LoVo (cell line): ENCODE measurements around the gene PTPN1.
"Not testable (repeated sequence)": the region's sequence is repeated elsewhere in the genome, so short reads cannot be mapped to it uniquely, and the experiment has no call there.

Experiments
- DNase-seq: peaks from one replicate; pipeline ENCODE4 v3.0.0-alpha.2; 2016; ENCODE audit warnings: low spot score

PTPN1 gene

DNA sequence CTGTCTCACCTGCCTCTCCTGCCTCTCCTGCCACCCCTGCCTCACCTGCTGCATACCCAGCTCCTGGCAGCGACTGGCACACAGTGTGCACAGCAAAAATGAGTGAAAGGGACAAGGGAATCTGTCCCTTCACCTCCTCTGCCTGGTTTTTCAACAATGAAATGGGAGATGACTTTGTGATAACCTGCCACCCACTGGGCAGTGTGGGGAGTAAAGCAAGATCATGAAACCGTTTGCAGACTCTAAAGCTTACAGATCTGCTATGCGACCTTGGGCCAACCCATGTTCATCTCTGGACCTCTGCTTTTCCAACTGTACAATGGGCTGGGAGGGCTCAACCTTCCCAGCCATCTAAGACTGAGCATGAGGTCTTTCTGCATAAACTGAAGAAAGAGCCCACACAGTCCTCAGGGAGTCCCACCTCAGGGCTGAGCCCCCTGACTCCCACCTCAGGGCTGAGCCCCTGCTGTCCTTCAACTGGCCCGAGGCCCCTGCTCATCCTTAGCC, 100.1 kb downstream of the PTPN1 start:
- DNase-seq: no peak

DNA sequence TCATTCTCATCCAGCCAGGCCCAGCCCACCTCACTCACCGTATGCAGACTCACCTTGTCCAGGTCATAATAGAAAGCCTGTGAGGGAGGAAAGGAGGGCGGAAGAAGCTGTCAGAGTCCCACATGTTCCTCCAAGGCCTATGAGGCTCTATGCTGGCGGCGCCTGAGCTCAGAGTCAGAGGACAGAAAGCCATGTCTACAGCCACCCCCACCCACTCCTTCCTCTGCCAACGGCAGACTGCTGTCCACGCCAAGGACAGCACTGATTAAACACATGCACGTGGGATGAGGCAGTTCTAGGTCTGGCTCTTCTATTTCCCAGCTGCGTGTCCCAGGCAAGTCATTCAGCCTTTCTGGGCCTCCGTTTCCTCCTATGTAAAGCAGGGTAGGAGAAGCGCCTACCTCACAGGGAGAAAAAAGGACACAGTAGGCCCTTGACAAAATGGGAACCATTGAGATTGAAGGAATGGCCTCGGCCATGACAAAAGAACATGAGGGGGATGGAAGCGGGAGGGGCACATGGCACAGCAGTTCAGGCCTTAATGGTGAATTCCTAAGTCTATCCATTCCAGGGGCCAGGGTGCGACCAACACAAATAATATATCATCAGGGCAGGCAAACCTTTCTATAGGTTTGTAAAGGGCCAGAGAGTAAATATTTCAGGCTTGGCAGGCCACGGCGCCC, 101.1 kb downstream of the PTPN1 start:
- DNase-seq: no peak

- no peak for DNase-seq
Observed at GRCh38 chr20:50613438-50614169, 103.4 kb downstream of the PTPN1 start.

- no peak for DNase-seq
Observed at GRCh38 chr20:50615407-50615806, 105.2 kb downstream of the PTPN1 start.

GRCh38 chr20:50617022-50617421, 106.8 kb downstream of the PTPN1 start:
- no peak for DNase-seq

GRCh38 chr20:50618537-50618936, 108.4 kb downstream of the PTPN1 start:
- no peak for DNase-seq

GRCh38 chr20:50620459-50620858, 110.3 kb downstream of the PTPN1 start:
- DNase-seq: not testable (repeated sequence)

GRCh38 chr20:50621068-50621665, 111.0 kb downstream of the PTPN1 start:
- DNase-seq: no peak

DNA sequence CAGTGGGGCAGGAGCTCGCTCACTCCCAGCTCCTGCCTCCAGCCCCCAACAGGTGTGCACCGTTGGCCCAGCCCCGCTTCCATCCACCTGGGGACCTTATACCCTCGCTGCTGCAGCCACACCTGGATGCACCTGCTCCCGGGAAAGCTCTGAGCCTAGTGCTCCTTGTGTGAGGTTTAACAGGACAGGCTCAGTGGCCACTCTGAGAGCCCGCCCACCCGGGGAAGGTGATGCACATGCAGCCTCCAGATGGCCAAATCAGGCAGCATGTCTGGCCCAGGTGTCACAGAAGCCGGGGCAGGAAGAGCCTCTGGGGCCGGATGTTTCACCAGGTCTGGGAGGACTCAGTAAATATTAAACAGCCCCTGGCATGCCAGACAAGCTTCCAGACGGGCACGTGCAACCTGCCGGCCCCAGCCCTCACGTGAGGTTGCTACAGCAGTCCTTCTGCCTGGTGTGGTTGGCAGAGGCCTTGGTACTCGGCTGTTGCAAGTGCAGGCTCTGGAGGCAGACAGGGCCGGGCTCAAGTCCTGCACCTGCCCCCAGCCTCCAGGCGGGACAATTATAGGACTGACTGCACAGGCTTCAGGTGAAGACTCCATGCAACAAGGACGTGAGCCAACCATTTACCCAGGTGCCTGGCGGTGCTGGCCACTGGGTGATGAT, 114.3 kb downstream of the PTPN1 start:
- no peak for DNase-seq

DNA sequence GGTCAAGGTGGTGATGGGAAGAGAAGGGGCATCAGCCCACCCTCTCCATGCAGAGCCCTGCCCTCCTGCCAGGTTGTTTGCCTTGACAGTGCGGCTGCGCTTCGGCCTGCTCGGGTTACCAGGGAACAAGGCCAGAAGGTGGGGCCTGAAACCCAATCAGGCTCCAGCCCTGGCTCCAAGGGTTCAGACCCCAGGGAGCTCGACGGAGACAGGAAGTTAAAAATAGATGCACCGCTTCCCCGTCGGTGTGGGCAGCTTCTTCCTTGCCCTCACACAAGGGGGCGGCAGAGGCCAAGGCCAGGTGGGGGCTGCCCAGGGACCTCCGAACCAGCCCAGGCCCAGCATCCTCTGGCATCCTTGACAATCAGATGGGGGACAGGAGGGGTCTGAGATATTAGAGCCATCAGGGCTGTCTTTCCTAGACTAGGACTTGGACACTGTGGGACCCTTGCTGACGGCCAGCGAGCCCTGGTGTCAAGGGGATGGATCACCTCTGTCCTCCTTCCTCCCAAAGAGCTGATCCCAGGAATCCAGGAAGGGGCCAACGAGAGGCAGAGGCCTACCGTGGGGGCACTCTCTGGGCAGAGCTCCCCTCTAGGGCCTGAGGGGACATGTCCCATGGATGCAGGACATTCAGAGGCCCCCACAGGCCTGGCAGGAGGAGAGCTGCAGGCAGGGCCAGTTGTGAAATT, 115.9 kb downstream of the PTPN1 start:
- no peak for DNase-seq

GRCh38 chr20:50627747-50628146, 117.6 kb downstream of the PTPN1 start:
- DNase-seq: no peak

DNA sequence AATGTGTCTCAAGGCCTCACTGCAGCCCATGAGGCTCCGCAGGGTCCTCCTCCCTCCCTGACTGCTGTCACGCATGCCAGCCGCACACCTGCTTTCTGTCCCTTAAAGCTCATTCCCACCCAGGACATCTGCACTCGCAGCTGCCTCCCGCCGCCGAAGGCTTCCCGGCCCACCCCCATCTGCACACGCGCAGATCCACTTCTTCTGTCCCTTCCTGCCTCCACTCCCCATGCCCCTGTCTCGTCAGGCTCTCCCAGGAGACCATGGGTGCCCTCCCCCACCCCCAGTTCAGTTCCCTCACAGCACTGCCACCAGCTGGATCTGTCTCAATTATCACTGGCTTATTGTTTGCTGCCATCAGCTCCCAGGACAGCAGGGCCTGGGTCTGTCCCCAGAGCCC, 118.1 kb downstream of the PTPN1 start:
- no peak for DNase-seq

- no peak for DNase-seq
Observed at GRCh38 chr20:50628853-50629669, 118.9 kb downstream of the PTPN1 start.

DNA sequence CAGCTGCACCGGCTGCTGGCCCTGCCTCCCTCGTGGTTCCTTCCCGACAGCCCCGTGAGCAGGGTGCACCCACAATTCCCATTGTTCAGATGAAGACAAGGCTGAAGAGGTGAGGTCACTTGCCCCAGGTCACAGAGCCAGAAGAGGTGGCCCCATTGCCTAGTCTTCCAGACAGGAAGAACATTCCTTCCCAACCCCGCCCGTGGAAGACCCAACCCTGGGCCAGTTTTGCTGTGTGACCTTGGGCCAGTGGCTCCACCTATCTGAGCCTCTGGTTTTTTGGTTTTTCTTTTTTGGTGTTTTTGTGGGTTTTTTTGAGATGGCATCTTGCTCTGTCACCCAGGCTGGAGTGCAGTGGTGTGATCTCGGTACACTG, 119.5 kb downstream of the PTPN1 start:
- DNase-seq: no peak

GRCh38 chr20:50630578-50631263, 120.5 kb downstream of the PTPN1 start:
- DNase-seq: no peak

DNA sequence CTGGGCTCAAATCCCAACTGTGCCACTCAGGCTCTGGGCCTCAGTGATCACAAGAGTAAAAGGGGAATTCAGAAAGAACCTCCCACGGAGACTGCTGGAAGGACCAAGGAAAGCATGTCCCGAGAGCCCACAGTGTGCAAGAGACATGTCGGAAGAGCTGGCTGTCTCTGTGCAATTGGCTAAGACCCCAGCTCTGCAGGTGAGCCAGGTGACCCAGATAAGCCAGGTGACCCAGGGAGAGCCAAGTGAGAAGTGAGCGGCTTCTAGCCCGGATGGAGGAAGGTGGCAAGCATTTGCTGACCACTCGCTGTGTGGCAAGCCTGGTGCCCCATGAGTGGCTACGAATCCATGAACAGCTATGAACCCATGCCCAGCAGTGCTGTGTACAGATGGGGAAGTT, 122.1 kb downstream of the PTPN1 start:
- no peak for DNase-seq

DNA sequence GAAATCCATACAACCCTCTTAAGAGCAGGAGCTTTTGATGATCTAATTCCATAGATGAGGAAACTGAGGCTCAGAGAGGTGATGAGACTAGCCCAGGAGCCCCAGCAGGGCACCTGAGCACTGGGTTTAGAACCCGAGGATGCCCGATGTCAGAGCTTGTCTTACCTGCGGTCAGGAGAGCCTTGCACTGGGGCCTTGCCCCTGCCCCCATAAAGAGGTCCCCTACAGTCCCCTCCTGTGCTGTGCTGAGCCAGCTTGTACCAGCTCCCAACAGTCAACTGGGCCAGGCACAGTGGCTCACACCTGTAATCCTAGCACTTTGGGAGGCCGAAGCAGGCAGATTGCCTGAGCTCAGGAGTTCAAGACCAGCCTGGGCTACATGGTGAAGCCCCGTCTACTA, 122.5 kb downstream of the PTPN1 start:
- DNase-seq: no peak

DNA sequence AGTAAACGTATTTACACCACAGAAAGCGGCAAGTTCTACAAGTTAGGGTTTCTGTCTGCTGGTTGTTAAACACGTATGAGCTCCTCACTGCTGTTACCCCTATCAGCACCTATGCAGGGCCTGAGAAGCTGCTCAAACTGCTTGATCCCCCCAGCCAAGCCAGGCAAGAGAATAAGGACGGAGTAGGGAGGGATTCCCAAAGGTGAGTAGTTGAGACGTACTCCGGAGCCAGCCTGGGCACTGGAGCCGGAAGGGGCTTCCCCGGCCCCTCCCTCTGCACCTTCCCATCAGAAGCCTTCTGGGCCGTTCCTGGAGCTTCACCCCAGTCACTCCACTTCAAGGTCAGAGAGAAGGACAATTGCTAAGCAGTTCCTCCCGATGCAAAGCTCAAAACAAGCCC, 123.2 kb downstream of the PTPN1 start:
- no peak for DNase-seq

DNA sequence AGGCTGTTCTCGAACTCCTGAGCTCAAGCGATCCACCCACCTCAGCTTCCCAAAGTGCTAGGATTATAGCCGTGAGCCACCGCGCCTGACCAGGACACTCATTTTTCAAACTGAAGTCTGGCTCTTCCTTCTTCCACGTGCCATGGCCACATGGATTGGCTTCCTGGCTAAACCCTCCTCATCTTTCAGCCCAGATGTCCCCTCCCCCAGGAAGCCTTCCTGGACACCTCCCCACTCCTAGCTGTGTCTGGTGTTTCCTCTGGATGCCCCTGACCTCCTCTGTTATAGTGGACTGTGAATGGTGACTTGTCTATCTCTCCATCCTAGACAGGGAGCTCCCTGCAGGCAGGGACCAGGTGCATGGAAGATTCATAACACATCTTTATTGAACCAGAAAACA, 124.0 kb downstream of the PTPN1 start:
- no peak for DNase-seq
